ENCODE results near the gene FAM204A. TPM values are rescaled to one million over a fixed set of nuclear protein-coding genes. Genes with fewer than 3 reads are reported as not detected.
A peak's percentile ranks its signal among the peaks of the same experiment; 100 is the strongest.

FAM204A gene
- total and polyA plus RNA-seq, 3 donors from 2014 or later: 51.3 to 78.3 (median 68.7) TPM

DNA sequence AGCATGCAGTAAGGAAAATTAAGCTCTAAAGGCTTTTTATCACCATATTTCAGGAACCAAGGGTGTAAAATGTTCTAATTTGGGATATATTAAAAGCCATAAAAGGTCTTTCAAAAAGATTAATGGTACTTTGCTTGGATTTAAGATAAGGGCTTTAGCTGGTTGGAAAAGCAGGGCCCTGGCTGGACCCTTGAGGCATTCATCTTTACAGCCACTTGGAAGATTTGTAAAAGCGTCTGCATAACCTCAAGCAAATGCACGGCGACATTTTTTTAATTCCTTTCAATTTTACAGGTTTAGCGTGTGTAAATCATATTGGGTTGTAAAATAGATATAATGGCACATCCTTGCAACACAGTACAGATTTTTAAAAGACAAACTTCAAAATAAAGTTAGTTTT lies 27.2 kb downstream of the FAM204A start:
- no peak for DNase-seq
- no peaks in the 10 kb centered on the region for H3K9me3 ChIP-seq
- no peaks in the 10 kb centered on the region for H3K4me1 ChIP-seq
- H3K27ac ChIP-seq: no peak overlapping the region
- no peak overlapping the region for H3K4me3 ChIP-seq
- no peaks in the 10 kb centered on the region for H3K27me3 ChIP-seq
- WGBS, 2 donors: 84 to 87% methylated on average over 4 of the region's 4 CpGs
- no peaks in the 10 kb centered on the region for H3K36me3 ChIP-seq (ENCODE audit: low read depth, missing control alignments)
- no peak for TF ChIP-seq POLR2A (IDR thresholded peaks at IDR 0.05)
- TF ChIP-seq, protein P1, sequence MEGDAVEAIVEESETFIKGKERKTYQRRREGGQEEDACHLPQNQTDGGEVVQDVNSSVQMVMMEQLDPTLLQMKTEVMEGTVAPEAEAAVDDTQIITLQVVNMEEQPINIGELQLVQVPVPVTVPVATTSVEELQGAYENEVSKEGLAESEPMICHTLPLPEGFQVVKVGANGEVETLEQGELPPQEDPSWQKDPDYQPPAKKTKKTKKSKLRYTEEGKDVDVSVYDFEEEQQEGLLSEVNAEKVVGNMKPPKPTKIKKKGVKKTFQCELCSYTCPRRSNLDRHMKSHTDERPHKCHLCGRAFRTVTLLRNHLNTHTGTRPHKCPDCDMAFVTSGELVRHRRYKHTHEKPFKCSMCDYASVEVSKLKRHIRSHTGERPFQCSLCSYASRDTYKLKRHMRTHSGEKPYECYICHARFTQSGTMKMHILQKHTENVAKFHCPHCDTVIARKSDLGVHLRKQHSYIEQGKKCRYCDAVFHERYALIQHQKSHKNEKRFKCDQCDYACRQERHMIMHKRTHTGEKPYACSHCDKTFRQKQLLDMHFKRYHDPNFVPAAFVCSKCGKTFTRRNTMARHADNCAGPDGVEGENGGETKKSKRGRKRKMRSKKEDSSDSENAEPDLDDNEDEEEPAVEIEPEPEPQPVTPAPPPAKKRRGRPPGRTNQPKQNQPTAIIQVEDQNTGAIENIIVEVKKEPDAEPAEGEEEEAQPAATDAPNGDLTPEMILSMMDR (IDR thresholded peaks at IDR 0.05): no peak
- intact Hi-C loops (cut with DNase I; ENCODE audit: low total_unique reads): no loop called here

DNA sequence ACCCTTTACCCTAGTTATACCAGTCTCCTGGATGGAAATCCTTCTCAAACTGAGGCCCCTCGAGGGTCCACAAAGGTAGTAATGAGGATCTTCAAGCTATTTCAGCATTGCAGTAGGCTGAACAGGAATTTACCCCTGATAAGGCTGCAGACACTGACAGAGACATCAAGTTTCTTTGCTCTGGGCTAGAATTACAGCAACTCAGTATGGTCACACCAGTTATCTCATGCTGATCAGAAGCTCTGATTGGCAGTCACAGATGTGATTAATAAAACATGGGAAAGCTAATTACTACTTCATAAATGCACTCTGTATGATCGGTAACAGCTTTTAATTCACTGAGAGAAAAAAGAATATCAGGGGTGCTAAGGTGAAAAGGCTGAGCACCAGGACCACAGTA lies 30.6 kb downstream of the FAM204A start:
- intact Hi-C loops (cut with DNase I; ENCODE audit: low total_unique reads): no loop called here
- DNase-seq: no peak
- no peaks in the 10 kb centered on the region for H3K36me3 ChIP-seq (ENCODE audit: low read depth, missing control alignments)
- no peaks in the 10 kb centered on the region for H3K27me3 ChIP-seq
- no peaks in the 10 kb centered on the region for H3K4me1 ChIP-seq
- TF ChIP-seq POLR2A (IDR thresholded peaks at IDR 0.05): no peak
- TF ChIP-seq, protein P1 (IDR thresholded peaks at IDR 0.05): no peak
- 59 to 73% methylated on average over 2 of the region's 2 CpGs for WGBS, 2 donors
- peak overlapping the region in 1 of 2 donors; percentile 19 for H3K27ac ChIP-seq
- H3K4me3 ChIP-seq: no peak overlapping the region
- H3K9me3 ChIP-seq: no peaks in the 10 kb centered on the region

DNA sequence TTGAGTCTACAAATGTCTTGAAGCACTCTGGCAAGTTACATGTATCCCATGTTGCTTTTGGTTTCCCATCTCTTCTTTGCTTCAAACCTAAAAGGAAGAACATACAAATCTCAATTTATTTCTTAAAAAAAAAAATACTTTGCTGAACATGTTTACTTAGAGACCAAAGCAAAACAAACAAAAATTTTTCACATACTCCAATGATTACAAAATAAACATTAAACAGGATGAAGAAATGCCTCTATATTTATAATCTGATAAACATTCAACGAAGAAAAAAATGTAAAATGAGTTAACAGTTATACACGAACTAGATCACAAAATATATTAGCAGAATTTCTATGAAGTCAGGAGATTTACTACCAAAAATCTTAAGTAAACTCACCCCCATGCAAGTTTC lies 31.3 kb downstream of the FAM204A start:
- Histone ChIP-seq H3K4me1 (no peaks in the 10 kb centered on the region), H3K27me3 (no peaks in the 10 kb centered on the region), H3K36me3 (ENCODE audit: low read depth, missing control alignments) (no peaks in the 10 kb centered on the region), H3K27ac (peak overlapping the region in 1 of 2 donors; percentile 19), H3K4me3 (no peak overlapping the region), H3K9me3 (no peaks in the 10 kb centered on the region)
- intact Hi-C loops (cut with DNase I; ENCODE audit: low total_unique reads): no loop called here
- 46 to 52% methylated on average over 2 of the region's 2 CpGs for WGBS, 2 donors
- TF ChIP-seq POLR2A (IDR thresholded peaks at IDR 0.05): no peak
- TF ChIP-seq, protein P1 (IDR thresholded peaks at IDR 0.05): no peak
- no peak for DNase-seq

DNA sequence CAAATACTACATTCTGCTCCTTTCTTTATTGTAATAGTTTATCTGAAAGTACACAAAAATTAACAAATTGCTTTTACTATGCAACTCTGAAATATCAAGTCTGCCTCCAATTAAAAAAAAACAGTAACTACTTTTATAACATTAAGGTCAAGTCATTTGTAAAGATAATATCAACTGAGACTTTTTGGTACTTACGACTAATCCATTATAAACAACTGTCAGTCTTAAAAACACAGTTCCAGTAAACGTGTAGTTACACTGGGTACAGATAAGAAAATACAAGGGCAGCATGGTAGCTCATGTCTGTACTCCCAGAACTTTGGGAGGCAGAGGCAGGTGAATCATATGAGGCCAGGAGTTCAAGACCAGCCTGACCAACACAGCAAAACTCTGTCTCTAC lies 32.2 kb downstream of the FAM204A start:
- 53 to 73% methylated on average over 2 of the region's 2 CpGs for WGBS, 2 donors
- Histone ChIP-seq H3K9me3 (no peaks in the 10 kb centered on the region), H3K4me1 (no peaks in the 10 kb centered on the region), H3K4me3 (no peak overlapping the region), H3K27me3 (no peaks in the 10 kb centered on the region), H3K36me3 (ENCODE audit: low read depth, missing control alignments) (no peaks in the 10 kb centered on the region), H3K27ac (no peak overlapping the region)
- intact Hi-C loops (cut with DNase I; ENCODE audit: low total_unique reads): no loop called here
- TF ChIP-seq, protein P1 (IDR thresholded peaks at IDR 0.05): no peak
- no peak for TF ChIP-seq POLR2A (IDR thresholded peaks at IDR 0.05)
- no peak for DNase-seq

DNA sequence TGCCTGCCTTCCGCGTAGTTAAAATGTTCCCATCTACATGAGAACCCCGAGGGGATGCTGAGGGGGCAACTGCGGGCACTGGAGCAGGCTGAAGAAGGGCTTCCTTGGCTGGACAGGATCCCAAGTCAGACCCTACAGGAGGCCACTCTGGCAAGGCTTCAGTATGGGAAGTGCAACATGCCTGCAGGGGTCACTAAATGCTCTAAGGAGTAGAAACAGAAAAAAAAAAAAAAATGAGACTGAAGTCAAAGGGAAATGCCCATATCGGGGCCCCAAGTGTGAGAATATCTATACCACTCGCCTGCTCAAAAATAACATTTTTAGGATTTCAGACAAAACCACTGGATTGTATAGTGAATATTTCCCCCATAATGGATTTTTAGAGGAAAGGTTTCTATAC lies 33.5 kb downstream of the FAM204A start:
- WGBS, 2 donors: 93 to 96% methylated on average over 6 of the region's 6 CpGs
- intact Hi-C loops (cut with DNase I; ENCODE audit: low total_unique reads): no loop called here

More for the DNA sequence above, 33.5 kb downstream of the FAM204A start:
- H3K27me3 ChIP-seq: no peaks in the 10 kb centered on the region
- DNase-seq: no peak
- no peak overlapping the region for H3K27ac ChIP-seq
- H3K36me3 ChIP-seq (ENCODE audit: low read depth, missing control alignments): no peaks in the 10 kb centered on the region
- no peak for TF ChIP-seq POLR2A (IDR thresholded peaks at IDR 0.05)
- TF ChIP-seq, protein P1 (IDR thresholded peaks at IDR 0.05): no peak
- no peak overlapping the region for H3K4me3 ChIP-seq
- H3K4me1 ChIP-seq: no peaks in the 10 kb centered on the region
- H3K9me3 ChIP-seq: no peaks in the 10 kb centered on the region

Measured in testis (tissue), 3 donors.